AG04449 (cell line): Measurements from ENCODE around the gene LRIG2.

Source experiments
- CTCF ChIA-PET: fragments of 350-600 bp; formaldehyde crosslinking; extraction: SDS; loops from one replicate; lab custom pipeline; 2021; ENCODE audit warnings: antibody characterized with exemption; lab: Yijun Ruan, JAX
- POLR2A ChIA-PET: fragments of 400-600, 350-600 bp; formaldehyde crosslinking; extraction: SDS; loops from one replicate; lab custom pipeline; 2020; ENCODE audit warnings: antibody characterized with exemption, inconsistent platforms; lab: Yijun Ruan, JAX
- DNase-seq: peaks from one replicate; pipeline ENCODE4 v3.0.0-alpha.2; 2010; ENCODE audit warnings: low read depth, low spot score
- H3K4me3 ChIP-seq: 2 replicates; pipeline ENCODE4 v1.5.1; 2011; ENCODE audit warnings: low read depth, mild to moderate bottlenecking, control low read depth, low read length
- TF ChIP-seq, protein P1 (sequence below): IDR thresholded peaks from one replicate; pipeline ENCODE4 v1.5.1; 2011; ENCODE audit warnings: mild to moderate bottlenecking, moderate library complexity, low read length, control low read depth, inconsistent platforms; ENCODE audit not compliant: insufficient read depth; ENCODE audit errors: missing control alignments

The LRIG2 gene

DNA sequence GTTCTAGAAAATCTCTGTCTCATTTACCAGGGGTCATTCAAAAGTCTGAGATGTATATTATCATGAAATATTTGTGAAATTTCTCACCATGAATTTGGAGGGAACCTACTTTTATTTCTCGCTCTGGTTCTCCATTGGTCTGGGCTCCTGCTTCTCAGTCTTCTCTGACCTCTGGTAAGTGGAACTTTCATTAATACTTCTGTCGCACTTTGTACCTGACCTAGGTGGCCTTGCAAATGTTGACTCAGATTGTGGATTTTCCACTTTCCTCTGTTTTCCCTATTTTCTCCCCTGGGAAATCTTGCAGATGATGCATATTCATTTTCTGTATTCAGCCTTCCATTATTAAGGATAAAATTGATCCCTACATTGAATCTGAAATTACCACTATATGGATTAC, 53.2 kb downstream of the LRIG2 start:
- TF ChIP-seq, protein P1, sequence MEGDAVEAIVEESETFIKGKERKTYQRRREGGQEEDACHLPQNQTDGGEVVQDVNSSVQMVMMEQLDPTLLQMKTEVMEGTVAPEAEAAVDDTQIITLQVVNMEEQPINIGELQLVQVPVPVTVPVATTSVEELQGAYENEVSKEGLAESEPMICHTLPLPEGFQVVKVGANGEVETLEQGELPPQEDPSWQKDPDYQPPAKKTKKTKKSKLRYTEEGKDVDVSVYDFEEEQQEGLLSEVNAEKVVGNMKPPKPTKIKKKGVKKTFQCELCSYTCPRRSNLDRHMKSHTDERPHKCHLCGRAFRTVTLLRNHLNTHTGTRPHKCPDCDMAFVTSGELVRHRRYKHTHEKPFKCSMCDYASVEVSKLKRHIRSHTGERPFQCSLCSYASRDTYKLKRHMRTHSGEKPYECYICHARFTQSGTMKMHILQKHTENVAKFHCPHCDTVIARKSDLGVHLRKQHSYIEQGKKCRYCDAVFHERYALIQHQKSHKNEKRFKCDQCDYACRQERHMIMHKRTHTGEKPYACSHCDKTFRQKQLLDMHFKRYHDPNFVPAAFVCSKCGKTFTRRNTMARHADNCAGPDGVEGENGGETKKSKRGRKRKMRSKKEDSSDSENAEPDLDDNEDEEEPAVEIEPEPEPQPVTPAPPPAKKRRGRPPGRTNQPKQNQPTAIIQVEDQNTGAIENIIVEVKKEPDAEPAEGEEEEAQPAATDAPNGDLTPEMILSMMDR, result no peak
- ChIA-PET POLR2A (no interaction called here), CTCF (interaction anchor here (0.6 to 1.7 kb wide), 3 partner anchors 14 to 848 kb away, joined by 3 to 5 read pairs (median 4); partner anchors contain the start of gene LRIG2)
- no peak for DNase-seq
- H3K4me3 ChIP-seq, result no peak overlapping the region

DNA sequence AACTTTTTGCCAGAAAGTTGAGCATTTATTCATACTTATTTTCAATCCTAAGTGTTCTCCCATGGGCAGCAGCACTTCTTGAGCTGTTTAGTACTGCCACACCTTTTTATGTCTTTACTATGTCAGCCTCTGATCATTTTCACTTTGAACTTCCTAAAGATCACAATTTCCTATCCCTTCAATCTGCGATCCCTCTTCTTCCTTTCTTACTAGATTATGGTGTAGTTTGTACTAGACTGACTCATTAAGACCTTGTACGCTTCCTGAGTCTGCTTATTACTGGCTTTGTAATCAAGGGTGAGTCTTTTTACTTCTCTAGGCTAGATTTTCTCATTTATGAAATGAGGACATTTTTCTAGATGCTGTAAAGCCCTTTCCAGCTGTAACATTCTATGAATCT, 55.1 kb downstream of the LRIG2 start:
- DNase-seq, result no peak
- ChIA-PET POLR2A (no interaction called here), CTCF (interaction anchor here (0.9 to 2.0 kb wide), 3 partner anchors 11 to 13 kb away, joined by 3 to 8 read pairs (median 3); no protein-coding TSS in a partner anchor)
- no peak overlapping the region for H3K4me3 ChIP-seq
- TF ChIP-seq, protein P1, result no peak

DNA sequence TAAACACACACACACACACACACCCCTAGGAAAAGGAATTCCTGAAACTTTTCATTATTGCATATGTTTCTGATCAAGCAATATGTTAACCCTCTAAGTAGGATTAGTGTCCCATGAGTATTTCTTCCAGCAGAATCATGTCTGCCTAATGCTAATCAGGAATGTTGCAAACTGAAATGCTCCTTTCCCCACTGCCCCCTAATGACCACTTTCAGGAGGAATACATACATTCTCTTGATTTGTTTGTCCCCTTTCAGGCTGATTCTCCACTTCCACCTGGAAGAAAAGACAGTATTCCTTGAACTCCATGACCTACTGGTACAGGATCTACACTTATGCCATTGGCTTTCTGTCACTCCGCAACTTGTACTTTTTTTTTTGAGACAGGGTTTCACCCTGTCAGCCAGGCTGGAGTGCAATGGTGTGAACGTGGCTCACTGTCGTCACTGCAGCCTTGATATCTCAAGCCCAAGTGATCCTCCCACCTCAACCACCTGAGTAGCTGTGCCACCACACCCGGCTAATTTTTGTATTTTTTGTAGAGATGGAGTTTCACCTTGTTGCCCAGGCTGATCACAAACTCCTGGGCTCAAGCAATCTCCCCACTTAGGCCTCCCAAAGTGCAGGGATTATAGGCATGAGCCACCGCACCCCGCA, 56.7 kb downstream of the LRIG2 start:
- ChIA-PET CTCF (interaction anchor here (2.0 to 2.4 kb wide), 2 partner anchors 10 to 11 kb away, joined by 8 to 11 read pairs; no protein-coding TSS in a partner anchor), POLR2A (no interaction called here)
- H3K4me3 ChIP-seq, result no peak overlapping the region
- no peak for DNase-seq
- TF ChIP-seq, protein P1, result no peak

DNA sequence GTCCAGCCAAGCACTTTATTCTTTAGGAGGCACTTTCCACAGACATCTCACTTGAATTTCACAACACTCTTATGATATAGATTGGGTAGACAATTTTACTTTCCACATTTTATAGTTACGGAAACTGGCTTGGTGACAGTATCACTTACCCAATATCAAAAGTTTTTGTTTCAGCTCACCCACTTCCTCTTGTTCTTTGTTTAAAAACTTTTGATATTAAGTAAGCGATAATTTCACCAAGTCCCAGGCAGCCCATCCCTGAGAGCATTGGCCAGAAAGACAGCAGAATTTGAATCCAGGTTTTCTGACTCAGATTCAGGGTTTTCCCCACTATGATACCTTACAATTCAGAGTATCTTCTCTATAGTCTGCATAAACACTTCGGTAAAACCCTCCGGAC, 60.0 kb downstream of the LRIG2 start:
- H3K4me3 ChIP-seq, result no peak overlapping the region
- no peak for DNase-seq
- ChIA-PET POLR2A (no interaction called here), CTCF (no interaction called here)
- TF ChIP-seq, protein P1, result no peak

DNA sequence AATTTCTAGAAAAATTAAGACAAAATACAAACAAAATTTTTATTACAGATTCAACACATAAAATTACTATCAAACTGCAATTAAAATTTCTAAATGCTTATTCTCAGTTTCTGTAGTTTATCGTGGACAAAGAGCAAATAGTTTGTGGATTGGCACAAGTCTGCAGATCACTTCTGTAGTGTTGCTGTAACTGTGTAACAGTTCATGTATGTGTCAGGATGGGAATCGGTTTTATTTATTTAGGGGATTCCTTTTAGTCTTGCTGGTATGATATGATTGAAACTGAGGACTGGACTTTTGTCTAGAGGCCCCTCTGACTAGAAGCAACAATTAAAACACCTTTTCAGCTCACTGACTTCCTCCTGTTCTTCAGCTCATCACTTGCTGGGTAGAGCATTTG, 60.8 kb downstream of the LRIG2 start:
- ChIA-PET CTCF (interaction anchor here (1.2 kb wide), 1 partner anchor 545 kb away, joined by 3 read pairs; no protein-coding TSS in a partner anchor), POLR2A (no interaction called here)
- TF ChIP-seq, protein P1, result no peak
- no peak for DNase-seq
- H3K4me3 ChIP-seq, result no peak overlapping the region

DNA sequence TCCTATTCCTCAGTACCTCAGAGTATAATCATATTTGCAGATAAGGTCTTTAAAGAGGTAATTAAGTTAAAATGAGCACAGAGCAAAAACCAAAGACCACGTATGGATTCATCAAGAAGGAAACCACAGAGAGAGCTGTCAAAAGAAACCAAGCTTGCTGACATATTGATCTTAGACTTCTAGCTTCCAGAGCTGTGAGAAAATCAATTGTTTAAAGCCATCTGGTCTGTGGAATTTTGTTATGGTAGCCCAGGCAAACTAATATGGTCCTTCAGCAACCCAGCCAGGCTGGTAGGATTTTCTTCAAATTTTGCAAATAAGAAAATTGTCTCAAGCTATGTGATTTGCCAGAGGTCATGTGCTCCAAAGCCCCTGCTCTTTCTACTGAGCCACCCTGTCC, 62.5 kb downstream of the LRIG2 start:
- DNase-seq, result no peak
- CTCF ChIA-PET, result interaction anchor here (1.0 kb wide), 1 partner anchor 63 kb away, joined by 3 read pairs; the partner anchor contains the start of gene LRIG2
- H3K4me3 ChIP-seq, result no peak overlapping the region
- TF ChIP-seq, protein P1, result no peak
- POLR2A ChIA-PET, result interaction anchor here (0.6 kb wide), 1 partner anchor 811 kb away, joined by 3 read pairs; no protein-coding TSS in a partner anchor
